Ishikawa (cell line): Measurements from ENCODE around the gene MAML1.

Experiments used
- CEBPB ChIP-seq: IDR thresholded peaks from 2 replicates; pipeline ENCODE4 v1.6.1; 2012
- EGR1 ChIP-seq: IDR thresholded peaks from 2 replicates; pipeline ENCODE4 v1.6.1; 2012
- EP300 ChIP-seq: IDR thresholded peaks from 2 replicates; pipeline ENCODE4 v1.6.1; 2012; ENCODE audit warnings: borderline replicate concordance
- MAX ChIP-seq: IDR thresholded peaks from 2 replicates; pipeline ENCODE4 v1.6.1; 2012
- NFIC ChIP-seq: IDR thresholded peaks from 2 replicates; pipeline ENCODE4 v1.6.1; 2012
- REST ChIP-seq: IDR thresholded peaks from 2 replicates; pipeline ENCODE4 v1.6.1; 2012; ENCODE audit warnings: low read depth, mild to moderate bottlenecking
- TAF1 ChIP-seq: IDR thresholded peaks from 2 replicates; pipeline ENCODE4 v1.6.1; 2012; ENCODE audit warnings: low read depth, mild to moderate bottlenecking
- TCF12 ChIP-seq: IDR thresholded peaks from 2 replicates; pipeline ENCODE4 v1.6.1; 2012; ENCODE audit warnings: low read depth
- YY1 ChIP-seq: IDR thresholded peaks from 2 replicates; pipeline ENCODE4 v1.6.1; 2012; ENCODE audit warnings: low read depth

- no peak for TF ChIP-seq CEBPB
- no peak for TF ChIP-seq NFIC
- TF ChIP-seq EP300: no peak
- TF ChIP-seq EGR1: no peak
- TF ChIP-seq TCF12: no peak
- TF ChIP-seq MAX: no peak
- no peak for TF ChIP-seq REST
- no peak for TF ChIP-seq YY1
- no peak for TF ChIP-seq TAF1
Observed at GRCh38 chr5:179694561-179694960, 38.1 kb upstream of the MAML1 start.
